Stimulated activated CD4-positive, alpha-beta T cell treated with anti-CD3 and anti-CD28 coated beads, Interleukin-12 subunit alpha, Interleukin-12 subunit beta, amount 100 ng/mL, for 48 hours (primary cell): Measurements from ENCODE around the gene DHPS.
"Not testable (repeated sequence)": the region's sequence is repeated elsewhere in the genome, so short reads cannot be mapped to it uniquely, and the experiment has no call there.

Experiments
- DNase-seq, 3 donors: peaks; one replicate each; pipeline ENCODE4 v3.0.0-alpha.2; 2020; ENCODE audit warnings: low read depth in 2 of 3, low spot score in 1 of 3

The DHPS gene

DNA sequence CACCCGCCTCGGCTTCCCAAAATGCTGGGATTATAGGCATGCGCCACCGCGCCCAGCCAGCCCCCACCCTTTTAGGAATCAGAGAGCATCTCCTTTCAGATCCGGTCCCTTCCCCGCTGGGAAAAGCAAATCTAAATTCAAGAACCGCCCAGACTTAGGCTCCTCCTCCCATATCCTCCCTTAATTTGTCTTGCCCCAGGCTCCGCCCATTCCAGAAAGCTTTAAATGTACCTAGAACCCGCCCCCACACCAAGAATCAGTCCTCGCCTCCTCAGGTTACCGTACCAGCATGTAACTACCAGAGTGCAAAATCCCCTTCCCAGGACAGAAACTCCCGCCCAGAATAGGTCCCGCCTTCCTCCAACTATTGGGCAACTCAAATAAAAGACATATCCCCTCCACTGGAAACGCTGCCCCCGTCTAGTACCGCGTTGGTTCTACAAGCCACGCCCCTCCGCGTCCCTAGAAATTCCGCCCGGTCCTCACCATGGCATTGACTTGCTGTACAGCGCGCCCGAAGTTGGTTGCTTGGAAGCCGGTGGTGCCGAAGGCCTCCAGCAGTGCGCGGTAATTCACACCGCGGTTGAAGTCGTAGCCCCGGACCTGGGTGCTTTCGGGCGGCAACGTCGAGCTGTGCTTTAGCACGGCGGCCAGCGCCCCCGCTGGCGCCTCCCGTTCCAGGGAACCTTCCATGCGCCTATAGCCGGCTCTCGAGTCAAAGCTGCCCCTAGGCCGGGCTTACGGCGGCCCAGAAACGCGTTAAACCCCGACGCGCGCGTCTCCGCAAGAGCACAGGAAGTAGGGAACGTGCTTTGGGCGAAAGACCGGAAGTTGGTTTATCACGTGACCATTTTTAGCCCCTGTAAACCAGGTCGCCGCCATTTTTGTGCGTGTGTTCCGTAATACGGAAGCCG lies at the start of gene DHPS:
Gene DHPS (minus strand): TSS at position 807 of the 914 bp plus-strand sequence. CDS start 114 bp downstream, at position 693.
- DNase-seq: peak; percentile 87 to 93 (median 87)

GRCh38 chr19:12731337-12731736 lies 49.7 kb upstream of the DHPS start:
- no peak for DNase-seq

GRCh38 chr19:12730064-12730463 lies 48.4 kb upstream of the DHPS start:
- DNase-seq: no peak

DNA sequence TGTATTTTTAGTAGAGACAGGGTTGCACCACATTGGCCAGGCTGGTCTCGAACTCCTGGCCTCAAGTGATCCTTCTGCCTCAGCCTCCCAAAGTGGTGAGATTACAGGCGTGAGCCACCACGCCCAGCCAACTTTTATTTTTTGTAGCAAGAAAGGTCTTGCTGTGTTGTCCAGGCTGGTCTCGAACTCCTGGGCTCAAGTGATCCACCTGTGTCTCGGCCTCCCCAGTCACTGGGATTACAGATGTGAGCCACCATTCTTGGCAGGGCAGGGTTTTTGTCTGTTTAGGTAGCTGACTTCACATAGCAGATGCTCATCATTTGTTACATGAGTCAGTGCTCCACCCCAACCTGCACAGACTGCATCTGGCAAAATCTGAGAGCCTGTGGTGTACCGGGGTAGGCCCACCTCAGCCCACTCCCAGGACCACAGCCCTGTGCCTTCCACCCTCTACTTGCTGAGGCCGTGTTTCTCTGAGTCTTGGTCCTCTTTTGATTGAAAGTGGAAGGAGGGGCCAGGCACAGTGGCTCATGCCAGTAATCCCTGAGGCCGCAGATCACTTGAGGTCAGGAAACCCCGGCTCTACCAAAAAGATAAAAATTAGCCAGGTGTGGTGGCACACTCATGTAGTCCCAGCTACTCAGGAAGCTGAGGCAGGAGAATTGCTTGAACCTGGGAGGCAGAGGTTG lies 46.2 kb upstream of the DHPS start:
- no peak for DNase-seq

DNA sequence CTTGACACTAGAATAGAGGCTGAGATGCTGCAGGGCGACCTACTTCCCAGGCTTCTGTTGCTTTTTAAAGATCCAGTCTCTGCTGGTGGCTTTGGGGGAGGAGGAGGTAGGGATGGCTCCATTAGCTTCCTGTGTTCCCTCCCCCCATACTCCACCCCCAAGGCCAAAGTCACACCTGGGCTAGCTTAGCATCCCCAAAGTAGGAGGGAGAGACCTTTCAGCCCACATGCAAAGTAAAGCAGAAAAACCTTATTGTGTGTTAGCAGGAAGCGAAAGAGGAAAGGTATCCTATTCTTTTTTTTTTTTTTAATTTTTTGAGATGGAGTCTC lies 45.3 kb upstream of the DHPS start:
- DNase-seq: no peak

DNA sequence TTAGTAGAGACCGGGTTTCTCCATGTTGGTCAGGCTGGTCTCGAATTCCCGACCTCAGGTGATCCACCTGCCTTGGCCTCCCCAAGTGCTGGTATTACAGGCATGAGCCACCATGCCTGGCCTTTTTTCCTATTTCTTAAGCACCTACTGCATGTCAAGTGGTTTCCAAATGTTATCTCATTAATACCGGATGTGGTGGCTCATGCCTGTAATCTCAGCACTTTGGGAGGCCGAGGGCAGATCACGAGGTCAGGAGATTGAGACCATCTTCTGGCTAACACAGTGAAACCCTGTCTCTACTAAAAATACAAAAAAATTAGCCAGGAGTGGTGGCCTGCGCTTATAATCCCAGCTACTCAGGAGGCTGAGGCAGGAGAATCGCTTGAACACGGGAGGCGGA lies 43.9 kb upstream of the DHPS start:
- DNase-seq: not testable (repeated sequence)

- peak; percentile 64 to 71 (median 65) for DNase-seq
Observed at GRCh38 chr19:12723641-12724426, 42.2 kb upstream of the DHPS start, which contains the start of gene TNPO2. TSS of gene TNPO2 (minus strand) at chr19:12723932. CDS start at chr19:12720977, 2,955 bp downstream.

DNA sequence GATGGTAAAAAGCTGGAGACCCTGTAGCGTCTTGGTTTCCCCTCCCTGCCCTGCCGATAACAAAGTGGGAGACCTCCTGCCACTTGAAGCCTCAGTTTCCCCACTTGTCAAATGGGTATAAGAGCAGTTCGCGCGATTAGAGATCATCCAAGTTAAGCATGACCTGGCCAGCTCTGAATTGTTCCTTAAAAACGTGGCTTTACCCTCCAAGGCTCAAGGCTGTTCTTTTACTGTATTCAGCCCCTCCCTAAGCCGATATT lies 41.6 kb upstream of the DHPS start:
- no peak for DNase-seq

GRCh38 chr19:12722566-12723380 lies 41.1 kb upstream of the DHPS start:
- peak; percentile 91 to 93 (median 91) for DNase-seq

DNA sequence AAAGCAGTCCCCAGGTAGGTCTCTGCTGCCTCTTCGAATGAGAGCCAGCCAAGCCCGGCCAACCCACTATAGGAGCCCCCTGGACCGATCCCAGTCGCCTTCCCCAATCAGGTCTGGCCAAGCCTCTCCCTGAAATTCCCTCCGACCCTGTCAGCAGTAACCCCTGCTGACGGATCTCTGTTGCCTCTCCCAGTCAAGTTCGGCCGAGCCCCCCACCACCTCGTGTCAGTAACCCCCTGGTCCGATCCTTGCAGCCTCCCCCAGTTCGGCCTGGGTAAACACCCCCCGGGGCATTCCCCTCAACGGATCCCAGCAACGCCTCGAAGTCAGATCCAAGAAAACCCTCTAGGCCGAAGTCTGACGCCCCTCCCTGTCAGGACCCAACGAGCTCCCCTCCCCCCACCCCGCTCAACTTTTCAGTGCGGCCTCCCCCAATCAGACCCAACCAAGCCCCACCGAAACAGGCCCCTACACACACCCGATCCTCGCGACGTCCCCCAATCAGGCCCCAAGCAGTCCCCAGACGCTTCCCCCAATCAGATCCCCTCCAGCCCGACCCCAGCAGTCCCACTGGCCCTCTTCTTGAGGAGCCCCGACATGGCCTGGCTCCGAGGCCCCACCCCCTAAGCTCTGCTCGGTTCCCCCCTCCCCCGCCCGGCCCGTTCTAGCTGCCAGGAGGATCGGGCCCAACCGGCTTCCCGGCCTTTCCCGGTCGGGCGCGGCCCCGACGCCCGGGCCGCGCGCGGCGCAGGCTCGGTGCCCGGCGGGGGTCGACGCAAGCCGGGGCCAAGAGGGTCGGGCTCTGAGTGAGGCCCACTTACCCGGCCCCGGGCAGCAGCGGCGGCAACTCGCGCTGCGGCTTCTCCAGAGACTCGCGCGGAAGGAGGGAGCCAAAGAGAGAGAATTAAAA lies 40.2 kb upstream of the DHPS start:
- DNase-seq: no peak

DNA sequence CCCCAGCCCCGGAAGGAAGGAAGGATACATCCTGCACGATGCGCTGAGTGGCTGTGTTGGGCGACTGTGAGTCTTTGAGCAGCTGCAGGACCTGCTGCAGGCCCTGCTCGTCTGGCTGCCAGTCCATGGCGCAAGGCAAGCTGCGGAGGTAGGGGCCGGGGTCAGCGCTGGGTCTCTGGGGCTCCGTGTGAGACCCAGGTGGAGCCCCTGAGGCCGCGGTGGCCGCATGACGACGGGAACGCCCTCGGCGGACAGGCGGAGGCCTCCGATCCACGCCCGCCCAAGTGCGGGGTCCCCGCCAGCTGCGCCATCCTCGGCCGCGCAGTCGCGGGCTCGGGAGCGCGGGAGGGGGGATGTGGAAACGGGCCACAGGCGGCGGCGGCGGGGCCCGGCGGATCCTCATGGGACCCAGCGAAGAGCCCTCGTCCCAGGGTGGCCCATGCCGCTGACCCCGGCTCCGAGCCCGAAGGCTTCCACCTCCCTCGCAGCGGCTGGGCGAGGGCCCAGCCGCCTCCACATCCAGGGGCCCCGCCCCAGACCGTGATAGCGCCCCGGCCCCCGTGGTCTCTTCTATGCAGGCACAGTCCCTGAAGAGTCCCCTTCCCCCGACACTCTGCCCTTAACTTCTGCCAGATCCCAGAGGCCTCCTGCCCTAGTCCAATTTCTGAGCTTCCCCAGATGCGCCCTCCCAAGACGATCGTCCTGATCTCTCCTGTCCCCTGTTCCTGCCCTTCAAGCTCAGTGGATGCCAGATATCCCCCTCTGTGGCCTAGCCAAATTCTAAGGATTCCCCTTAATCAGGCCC lies 39.4 kb upstream of the DHPS start:
- DNase-seq: no peak

GRCh38 chr19:12720296-12720695 lies 38.6 kb upstream of the DHPS start:
- no peak for DNase-seq

DNA sequence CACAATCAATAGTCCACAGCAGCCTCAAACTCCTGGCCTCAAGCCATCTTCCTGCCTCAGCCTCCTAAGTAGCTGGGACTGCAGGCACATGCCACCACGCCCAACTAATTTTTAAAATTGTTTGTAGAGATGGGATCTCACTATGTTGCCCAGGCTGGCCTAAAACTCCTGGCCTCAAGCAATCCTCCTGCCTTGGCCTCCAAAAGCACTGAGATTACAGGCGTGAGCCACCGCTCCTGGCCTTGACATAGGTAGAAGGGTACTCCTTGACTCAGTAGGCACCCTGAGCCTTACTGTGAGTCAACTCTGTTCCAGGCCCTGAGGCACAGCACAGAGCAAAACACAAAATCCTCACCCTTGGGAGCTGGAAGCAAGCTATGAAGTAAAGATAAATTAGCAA lies 34.2 kb upstream of the DHPS start:
- DNase-seq: no peak

DNA sequence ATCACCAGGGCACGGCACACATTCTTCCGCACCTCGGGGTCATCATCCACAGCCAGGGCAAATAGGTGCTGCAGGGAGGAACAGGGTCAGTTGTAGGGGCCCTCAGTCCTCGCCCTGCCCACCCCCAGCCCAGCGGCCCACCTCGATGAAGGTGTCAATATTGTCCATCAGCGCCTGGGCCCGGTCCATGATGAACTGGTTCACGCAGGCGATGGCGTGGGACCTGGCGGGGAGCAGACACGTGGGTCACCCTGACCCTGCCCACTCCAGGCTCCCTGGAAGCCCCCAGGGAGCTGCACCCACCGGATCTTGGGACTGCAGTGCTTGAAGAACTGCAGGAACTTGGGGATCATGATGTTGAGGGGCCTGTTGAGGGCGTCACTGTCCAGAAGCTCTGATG lies 33.4 kb upstream of the DHPS start:
- DNase-seq: no peak

- not testable (repeated sequence) for DNase-seq
Observed at GRCh38 chr19:12713304-12713703, 31.6 kb upstream of the DHPS start.

DNA sequence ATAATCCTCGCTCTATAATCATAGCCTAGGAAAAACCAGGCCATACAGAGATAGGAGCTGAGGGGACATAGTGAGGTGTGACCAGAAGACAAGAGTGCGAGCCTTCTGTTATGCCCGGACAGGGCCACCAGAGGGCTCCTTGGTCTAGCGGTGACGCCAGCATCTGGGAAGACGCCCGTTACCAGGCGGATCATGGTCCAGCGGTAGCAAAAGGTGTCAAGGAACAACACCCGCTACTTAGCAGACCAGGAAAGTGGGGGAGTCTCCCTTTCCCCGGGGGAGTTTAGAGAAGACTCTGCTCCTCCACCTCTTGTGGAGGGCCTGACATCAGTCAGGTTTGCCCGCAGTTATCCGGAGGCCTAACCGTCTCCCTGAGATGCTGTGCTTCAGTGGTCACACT lies 30.4 kb upstream of the DHPS start:
- not testable (repeated sequence) for DNase-seq

GRCh38 chr19:12711187-12711586 lies 29.5 kb upstream of the DHPS start:
- DNase-seq: no peak

DNA sequence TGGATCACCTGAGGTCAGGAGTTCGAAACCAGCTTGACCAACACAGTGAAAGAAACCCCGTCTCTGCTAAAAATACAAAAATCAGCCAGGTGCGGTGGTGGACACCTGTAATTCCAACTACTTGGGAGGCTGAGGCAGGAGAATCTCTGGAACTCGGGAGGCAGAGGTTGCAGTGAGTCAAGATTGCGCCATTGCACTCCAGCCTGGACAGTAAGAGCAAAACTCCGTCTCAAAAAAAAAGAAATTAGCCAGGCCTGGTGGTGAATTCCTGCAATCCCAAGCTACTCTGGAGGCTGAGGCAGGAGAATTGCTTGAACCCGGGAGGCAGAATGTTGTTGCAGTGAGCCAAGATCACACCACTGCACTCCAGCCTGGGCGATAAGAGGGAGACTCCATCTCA lies 27.0 kb upstream of the DHPS start:
- DNase-seq: no peak

GRCh38 chr19:12706332-12706718 lies 24.6 kb upstream of the DHPS start:
- no peak for DNase-seq
